ENCODE data around the gene TVP23C. TPM values are rescaled to one million over a fixed set of nuclear protein-coding genes. Genes with fewer than 3 reads are reported as not detected.
"Not testable (repeated sequence)": the region's sequence is repeated elsewhere in the genome, so short reads cannot be mapped to it uniquely, and the experiment has no call there.

TVP23C gene
- 10 to 100 TPM; 12.7 to 19.2 (median 14.2) TPM for polyA plus RNA-seq (ENCODE audit: insufficient read length in 4 of 4)

DNA sequence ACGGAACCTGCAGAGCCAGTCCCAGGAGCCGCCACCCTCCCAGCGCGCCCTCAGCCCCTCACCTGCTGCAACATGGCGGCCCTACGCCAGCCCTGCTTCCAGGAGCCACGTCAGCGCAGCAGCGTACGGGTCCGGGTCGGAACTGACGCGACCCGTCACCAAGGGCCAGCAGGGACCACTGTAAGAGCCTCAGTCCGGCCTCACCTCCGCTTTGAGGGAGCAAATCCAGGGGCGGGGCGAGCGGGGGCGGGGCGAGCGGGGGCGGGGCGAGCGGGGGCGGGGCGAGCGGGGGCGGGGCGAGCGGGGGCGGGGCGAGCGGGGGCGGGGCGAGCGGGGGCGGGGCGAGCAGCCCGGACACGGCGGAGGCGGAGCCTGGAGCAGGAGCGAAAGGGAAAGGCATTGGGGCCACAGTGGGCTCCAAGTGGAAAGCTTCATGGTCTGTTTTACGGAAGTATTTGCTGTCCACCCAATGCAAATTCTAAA, at the start of gene TVP23C:
TSS of gene TVP23C (minus strand) at position 109 of the 483 bp plus-strand sequence. CDS start at position 74, 35 bp downstream.
- peak; percentile 32 to 48 (median 42) for DNase-seq (ENCODE audit: low read depth in 4 of 4, low spot score in 3 of 4)

DNA sequence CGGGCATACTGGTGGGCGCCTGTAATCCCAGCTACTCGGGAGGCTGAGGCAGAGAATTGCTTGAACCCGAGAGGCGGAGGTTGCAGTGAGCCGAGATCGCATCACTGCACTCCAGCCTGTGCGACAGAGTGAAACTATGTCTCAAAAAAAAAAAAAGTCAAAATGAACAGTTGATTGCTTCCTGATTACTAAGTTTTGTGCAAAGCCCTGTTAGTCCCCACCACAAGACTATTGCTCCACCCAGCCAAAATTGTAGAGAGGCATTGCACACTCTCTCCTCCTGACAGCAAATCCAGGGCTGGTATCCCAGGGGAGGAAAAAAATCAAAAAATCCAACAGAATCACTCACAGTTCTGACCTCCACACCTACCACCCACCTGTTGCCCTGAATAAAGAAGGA, 29.7 kb upstream of the TVP23C start:
- DNase-seq (ENCODE audit: low read depth in 4 of 4, low spot score in 3 of 4) = not testable (repeated sequence)

DNA sequence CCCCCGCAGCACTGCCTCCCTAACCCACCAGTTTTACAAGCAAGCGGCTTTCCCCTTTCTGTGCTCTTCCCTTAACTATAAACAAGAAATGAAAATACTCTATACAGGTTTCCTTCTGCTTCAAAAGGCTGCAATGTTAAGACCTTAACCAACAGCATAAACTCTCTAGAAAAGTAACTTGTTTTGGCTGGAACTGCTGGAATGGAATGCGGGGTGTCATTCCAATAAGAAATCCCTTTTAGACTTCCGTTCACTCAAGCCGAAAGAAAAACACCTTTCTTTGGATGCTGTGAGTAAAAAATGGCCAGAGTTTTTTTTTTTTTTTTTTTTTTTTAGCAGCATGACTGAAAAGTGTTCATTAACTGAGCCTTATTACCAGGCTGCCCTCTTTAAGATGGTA, 28.7 kb upstream of the TVP23C start:
- not testable (repeated sequence) for DNase-seq (ENCODE audit: low read depth in 4 of 4, low spot score in 3 of 4)

DNA sequence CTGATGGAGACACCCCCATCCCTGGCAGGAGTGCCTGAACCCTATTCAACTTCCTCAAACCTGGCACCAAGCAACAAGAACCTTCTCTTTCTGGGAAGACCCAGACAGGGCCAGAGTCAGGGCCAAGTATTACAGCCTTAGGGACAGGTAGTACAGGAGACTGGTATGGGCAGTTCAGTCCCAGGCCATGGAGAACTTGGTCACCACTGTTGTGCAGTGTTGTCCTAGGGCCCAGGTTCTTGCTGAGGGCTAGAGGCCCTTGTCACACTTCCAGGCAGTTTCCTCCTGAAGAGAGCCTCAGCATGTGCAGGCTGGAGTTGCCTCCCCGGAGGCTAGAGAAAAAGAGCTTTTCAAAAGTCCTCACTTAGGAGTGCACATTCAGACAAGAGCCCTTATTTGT, 27.6 kb upstream of the TVP23C start:
- not testable (repeated sequence) for DNase-seq (ENCODE audit: low read depth in 4 of 4, low spot score in 3 of 4)

DNA sequence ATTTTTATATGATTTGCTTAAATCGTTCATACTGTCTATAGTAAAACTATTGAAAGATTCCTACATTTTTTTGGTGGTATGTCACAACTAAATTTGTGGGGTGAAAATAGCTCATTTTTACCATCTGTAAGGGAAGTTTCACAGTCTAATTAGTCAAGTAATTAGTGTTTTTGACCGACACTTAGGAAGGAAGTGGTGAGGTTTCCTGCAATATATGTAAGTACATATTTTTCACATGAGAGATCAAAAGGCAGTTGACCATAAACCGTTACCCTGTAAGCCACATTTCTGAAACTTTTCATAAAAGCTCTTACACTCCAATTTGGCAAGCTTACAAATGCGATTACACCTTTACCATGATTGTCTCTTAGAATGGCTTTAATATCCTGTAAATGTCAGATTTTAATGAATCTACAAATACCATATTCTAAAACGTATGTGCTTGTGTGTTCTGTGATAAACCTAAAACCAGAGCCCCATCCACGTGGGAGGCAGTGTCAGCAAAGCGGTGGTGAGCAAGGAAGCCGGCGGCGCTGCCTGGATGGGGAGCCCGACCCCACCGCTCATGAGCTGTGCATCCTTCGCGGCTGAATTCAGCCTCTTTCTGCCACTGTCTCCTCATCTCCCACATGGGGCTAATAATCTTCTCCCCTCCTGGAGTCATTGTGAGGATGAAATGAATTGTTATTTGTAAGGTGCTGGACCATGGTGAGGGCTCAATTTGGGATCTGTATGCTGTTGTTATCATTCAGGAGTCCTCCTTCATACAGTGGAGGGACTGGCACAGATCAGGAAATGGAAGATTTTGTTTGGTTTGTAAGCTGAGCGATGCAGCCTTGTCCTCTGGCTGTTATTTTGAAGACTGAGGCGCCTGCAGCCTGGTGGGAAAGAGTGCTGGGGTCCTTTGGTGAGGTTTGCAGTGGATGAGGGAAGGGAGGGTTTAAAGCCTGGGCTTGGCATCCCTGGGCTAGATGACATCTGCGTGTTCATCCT, 26.6 kb upstream of the TVP23C start:
- not testable (repeated sequence) for DNase-seq (ENCODE audit: low read depth in 4 of 4, low spot score in 3 of 4)

DNA sequence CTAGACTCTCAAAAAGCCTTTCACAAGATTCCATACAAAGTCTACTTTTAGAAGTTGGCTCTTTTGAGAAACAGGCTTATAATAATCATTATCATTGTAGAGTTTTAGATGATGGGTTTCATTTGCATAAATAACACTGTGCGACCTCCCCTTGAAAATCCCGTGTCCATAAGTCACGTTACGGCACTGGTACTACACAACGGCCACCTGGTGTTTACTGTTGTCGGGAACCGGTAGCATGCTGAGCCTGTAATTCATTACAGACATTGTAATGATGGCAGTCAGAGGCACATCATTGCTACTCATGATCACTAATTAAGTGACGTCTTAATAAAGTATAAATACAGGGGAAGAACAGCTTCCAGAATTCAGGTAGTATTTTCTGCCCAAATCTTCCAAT, 24.7 kb upstream of the TVP23C start:
- not testable (repeated sequence) for DNase-seq (ENCODE audit: low read depth in 4 of 4, low spot score in 3 of 4)

DNA sequence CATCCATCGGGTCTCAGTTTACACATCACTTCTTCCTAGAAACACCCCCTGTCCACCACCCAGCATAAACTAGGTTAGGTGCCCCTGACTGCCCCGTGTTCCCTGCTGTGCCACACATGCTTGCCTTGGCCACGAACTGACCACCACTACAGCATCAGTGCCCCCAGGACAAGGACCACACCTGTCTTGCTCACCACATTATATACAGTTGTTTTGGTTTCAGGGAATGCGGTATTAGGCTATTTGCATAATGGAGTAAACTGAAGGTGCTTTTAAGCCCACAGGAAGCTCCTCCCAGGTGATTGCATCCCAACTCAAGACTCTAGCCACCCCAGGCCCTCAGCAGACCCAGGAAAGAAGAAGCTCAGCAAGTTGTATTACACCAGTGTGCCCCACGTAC, 20.0 kb upstream of the TVP23C start:
- DNase-seq (ENCODE audit: low read depth in 4 of 4, low spot score in 3 of 4) = not testable (repeated sequence)

DNA sequence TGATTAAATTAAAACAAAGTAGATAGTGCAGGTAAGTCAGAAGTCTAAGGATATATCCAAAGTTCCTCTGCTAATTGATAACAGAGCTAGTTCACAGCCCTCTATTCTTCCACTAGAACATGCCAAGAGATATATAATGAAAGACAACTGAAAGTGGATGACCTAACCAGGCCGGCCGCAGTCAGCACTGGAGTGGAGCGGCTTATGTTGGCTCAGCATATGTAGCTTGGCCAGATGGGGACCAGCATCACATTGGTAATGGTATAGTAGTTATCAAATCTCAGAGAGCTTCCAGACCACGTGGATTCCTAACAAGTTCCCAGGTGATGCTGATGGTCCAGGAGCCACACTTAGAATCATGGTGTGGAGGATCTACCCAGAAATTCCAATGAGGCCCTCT, 18.2 kb upstream of the TVP23C start:
- DNase-seq (ENCODE audit: low read depth in 4 of 4, low spot score in 3 of 4) = not testable (repeated sequence)

DNA sequence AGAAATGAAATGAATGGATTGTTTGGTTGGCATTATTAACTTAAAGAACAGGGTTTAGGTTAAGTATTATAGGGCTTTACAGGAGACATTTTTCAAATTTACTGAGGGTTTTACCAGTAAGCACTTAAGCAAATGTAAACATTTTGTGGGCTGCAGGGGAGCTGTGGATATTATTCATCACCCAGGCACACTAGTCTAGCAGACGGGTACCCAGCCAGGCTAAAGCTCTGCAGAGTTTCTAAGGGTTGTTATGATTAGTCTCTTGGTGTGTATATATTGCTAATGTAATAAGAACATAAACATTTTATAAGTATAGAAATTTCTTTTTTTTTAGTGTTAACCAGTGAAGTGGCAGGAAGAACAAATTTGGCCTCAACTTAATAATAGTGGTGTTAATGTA, 13.6 kb upstream of the TVP23C start:
- not testable (repeated sequence) for DNase-seq (ENCODE audit: low read depth in 4 of 4, low spot score in 3 of 4)

DNA sequence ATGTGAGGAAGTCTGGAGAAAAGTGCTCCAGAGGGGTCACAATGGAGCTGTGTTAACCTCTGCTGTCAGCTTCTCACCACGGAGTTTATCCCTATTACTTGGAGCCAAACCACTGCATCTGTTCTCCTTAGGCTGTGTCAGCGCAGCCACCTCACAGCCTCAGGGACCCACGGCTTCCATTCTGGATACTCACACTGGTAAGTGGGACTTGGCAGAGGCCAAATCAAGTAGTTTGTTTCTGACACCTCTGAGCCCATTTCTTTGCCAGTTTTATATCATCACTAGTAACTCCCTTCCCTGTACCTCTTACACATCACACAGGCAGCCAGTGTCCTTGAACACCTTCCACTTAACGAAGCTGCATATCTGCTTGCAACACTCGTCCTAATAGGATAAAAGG, 11.4 kb upstream of the TVP23C start:
- DNase-seq (ENCODE audit: low read depth in 4 of 4, low spot score in 3 of 4) = not testable (repeated sequence)

DNA sequence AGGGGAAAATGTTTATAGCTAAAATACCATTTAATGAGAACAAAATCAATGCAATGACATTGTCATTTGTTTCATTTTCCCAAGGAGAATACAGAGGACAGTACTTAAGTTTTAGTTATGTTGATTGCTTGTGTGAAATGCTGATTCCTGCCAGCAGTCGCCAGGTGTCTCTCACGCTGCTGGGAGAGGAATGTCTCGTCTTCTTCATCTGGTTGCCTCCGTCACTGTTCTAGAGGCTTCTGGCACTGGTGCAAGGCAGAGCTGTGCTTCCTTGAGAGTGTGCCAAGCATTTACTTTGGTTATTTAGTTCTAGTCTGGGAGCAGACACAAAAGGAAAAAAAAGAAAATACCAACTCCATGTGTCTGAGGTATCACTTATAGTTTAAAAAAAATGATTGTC, 10.6 kb upstream of the TVP23C start:
- not testable (repeated sequence) for DNase-seq (ENCODE audit: low read depth in 4 of 4, low spot score in 3 of 4)

DNA sequence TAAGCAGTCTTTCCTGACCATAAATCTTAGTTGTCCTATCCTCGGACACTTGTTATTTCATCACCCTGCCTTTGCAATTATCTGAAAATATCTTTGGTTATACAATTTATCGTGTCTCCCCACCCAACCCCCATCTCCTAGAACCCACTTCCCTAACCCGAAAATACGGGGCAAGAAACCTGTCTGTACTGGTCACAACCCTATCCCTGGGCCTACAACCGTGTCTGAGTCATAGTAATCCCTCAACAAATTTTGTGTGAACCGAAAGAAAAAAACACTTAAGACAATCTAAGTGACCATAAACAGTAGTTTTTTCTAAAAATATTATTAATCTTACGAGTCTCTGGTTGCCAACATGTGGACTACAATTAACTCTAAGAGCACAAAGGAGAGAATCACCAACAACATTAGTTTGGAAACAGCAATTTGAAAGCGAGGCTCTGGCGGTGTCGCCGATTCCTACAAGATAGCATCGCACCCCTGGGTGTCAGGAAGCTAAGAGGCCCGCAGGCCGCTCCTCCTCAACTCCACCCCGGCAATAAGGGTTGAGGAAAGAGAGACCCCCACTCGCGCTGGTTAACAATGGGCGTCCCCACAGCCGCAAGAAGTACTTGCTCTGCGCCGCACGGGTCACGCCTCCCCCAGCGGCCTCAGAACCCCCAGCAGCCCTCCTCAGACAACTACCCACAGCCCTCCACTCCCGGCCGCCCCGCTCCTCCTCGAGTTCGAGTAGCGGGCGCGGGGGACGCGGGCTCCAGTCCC, 489 bp downstream of the TVP23C start:
- not testable (repeated sequence) for DNase-seq (ENCODE audit: low read depth in 4 of 4, low spot score in 3 of 4)

DNA sequence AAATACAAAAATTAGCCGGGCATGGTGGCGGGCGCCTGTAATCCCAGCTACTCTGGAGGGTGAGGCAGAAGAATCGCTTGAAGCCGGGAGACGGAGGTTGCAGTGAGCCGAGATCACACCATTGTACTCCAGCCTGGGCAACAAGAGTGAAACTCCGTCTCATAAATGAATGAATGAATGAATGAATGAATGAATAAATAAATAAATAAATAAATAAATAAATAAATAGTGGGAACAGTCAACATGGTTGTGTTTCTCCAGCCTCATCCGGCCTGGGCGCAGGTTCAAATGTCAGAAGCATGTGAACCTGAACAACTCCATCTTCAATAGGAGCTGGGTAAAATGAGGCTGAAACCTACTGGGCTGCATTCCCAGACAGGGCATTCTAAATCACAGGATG, 1.8 kb downstream of the TVP23C start:
- DNase-seq (ENCODE audit: low read depth in 4 of 4, low spot score in 3 of 4) = not testable (repeated sequence)

DNA sequence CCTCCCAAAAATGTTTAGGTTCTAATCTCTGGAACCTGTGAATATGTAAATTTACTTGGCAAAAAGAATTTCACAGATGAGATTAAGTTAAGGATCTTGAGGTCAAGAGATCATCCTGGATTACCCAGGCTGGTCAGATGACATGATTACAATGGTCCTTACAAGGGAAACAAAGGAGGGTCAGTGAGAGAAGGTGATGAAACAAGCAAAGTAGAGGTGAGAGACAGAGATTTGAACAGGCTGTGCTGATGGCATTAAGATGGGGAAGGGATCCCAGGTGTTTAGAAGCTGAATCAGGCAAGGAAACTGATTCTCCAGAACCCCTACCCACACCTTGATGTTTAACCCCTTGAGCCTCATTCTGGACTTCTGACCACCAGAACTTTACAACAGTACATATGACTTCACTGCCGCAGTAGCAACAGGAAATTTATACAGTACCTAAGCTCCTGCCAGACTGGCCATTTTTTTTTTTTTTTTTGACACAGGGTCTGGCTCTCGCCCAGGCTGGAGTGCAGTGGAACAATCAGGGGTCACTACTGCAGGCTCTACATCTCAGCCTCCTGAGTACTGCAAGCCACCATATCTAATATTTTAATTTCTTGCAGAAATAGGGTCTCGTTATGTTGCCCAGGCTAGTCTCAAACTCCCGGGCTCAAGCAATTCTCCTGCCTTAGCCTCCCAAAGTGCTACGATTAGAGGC, 4.7 kb downstream of the TVP23C start:
- DNase-seq (ENCODE audit: low read depth in 4 of 4, low spot score in 3 of 4) = not testable (repeated sequence)

DNA sequence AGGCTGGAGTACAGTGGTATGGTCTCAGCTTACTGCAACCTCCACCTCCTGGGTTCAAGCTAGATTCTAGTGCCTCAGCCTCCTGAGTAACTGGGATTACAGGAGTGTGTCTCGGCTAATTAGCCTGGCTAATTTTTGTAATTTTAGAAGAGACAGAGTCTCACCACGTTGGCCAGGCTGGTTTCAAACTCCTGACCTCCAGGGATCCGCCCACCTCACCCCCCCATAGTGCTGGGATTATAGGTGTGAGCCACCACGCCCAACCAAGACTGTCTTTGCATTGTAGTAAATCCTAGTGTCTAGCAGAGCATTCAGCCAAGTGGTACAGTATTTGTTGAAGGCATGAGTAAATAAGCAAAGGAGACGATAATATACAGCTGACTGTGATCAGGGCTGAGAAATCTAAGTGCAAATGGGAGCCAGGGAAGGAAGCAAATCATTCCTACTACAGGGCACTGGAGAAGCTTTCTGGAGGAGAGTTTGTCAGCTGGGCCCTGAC, 5.9 kb downstream of the TVP23C start:
- not testable (repeated sequence) for DNase-seq (ENCODE audit: low read depth in 4 of 4, low spot score in 3 of 4)

DNA sequence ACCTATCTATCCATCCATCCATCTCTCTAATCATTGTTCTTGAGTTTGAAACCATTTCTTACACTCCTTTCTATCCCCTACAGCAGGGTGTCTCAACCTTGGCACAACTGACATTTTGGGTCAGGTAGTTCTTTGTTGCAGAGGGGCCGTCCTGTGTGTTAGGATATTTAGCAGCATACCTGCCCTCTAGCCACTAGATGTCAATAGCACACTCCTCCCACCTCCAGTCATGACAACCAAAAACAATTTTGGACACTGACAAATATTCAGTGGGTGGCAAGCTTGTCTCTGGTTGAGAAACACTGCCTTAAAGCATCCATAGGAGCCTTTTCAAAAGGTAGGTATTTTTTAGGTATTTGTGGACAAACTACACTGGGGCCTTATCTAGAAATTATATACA, 10.4 kb downstream of the TVP23C start:
- DNase-seq (ENCODE audit: low read depth in 4 of 4, low spot score in 3 of 4) = not testable (repeated sequence)

DNA sequence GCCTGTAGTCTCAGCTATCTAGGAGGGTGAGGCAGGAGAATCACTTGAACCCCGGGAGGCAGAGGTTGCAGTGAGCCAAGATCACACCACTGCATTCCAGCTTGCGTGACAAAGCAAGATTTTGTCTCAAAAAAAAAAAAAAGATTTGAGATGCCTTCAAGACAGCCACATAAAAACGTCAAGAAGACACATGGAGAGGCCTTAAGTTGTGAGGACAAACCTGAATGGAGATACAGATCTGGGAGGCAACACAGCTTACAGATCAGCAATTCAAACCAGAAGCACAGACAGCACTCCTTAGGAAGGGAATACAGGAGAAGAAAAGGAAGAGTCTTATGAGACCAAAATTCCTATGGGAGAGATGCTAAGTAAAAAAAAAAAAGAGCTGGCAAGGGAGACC, 13.7 kb downstream of the TVP23C start:
- not testable (repeated sequence) for DNase-seq (ENCODE audit: low read depth in 4 of 4, low spot score in 3 of 4)

DNA sequence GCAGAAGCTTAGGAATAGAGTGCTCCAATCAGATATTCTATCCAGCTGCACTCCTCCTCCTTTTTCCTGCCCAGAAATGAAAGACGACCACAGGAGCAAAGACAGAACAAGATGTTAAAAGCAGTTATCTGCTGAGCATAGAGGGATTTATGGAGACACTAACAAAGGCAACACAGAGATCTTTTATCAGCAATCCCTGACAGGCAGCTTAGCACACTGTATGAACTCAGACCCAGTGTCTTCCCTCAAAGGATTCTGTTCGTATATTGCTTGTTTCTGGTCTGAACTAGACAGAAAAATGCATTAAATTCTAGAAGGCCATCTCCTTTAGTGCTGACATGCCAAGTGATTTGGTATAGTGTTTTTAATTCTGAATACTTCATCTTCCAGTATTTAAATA, 16.7 kb downstream of the TVP23C start:
- DNase-seq (ENCODE audit: low read depth in 4 of 4, low spot score in 3 of 4) = not testable (repeated sequence)

DNA sequence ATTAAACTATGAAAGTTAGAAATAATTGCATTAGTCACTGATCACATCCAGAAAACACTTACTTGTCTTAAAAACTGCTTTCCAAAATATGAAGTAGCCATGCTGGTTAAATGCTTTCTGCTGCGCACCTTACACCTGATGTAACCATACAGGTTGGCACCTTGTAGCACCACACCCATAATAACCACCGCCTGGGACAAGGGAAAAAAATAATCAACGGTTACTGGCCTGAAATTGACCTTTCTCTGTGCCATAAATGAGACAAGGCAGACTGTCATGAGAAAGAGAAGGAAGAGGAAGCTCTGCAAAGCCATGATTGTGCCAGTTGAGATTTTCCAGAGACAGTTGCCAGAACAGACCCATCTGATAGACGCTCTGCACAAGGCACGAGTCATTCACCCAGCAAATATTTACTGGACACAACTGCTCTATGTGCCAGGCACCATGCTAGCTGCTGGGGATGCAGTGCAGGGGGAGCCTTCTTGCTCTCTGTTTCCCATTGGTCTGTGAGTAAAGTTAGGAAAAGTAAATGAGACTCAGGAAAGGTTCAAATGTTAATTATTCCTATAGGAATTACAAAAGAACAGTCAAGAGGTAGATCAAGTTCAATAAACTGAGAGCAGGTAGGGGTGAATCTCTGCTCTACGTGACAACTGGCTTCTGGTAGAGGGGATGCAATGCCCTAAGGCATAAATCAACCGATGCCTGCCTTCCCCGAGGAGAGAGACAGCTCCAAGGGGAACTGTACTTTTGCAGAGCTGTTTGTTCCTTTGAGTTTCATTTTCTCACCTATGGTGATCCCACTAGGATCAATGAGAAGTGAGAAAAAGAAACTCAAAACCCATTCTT, 22.7 kb downstream of the TVP23C start:
- not testable (repeated sequence) for DNase-seq (ENCODE audit: low read depth in 4 of 4, low spot score in 3 of 4)

All from right renal pelvis (tissue), 4 donors.